Caco-2 (cell line): ENCODE data around the gene RHOG. TPM values are rescaled to one million over a fixed set of nuclear protein-coding genes. Genes with fewer than 3 reads are reported as not detected.
A peak's percentile ranks its signal among the peaks of the same experiment; 100 is the strongest.

Source experiments
- BruUV-seq: library from RNA; stranded (reverse); fragments of 400-500 nt; replicated peaks from 2 replicates; lab custom pipeline; 2021; lab: Mats Ljungman, UMichigan
- CTCF ChIA-PET: fragments of 300-600 bp; sonication (Branson Sonifier 250); formaldehyde crosslinking; loops from one replicate; lab custom pipeline; 2022; ENCODE audit warnings: antibody characterized with exemption; lab: Charles Lee
- POLR2A ChIA-PET: fragments of 300-600 bp; sonication (Branson Sonifier 250); formaldehyde crosslinking; loops from one replicate; lab custom pipeline; 2022; ENCODE audit warnings: antibody characterized with exemption; lab: Charles Lee
- DNase-seq, 2 experiments: peaks; one replicate each; pipeline versions ENCODE4 v3.0.0 to v3.0.0-alpha.2; 2020 to 2022
- H3K27me3 ChIP-seq: replicated peaks from 2 replicates; pipeline ENCODE4 v1.6.0; 2011; ENCODE audit warnings: low read length; ENCODE audit not compliant: control insufficient read depth, insufficient read depth
- H3K36me3 ChIP-seq: 2 replicates; pipeline ENCODE4 v1.5.1; 2011; ENCODE audit warnings: low read length; ENCODE audit not compliant: control insufficient read depth, insufficient read depth
- H3K4me1 ChIP-seq: fragments of 250-450 bp; sonication (Bioruptor Pico); 2 replicates; pipeline ENCODE4 v1.5.1; 2020; ENCODE audit warnings: mild to moderate bottlenecking
- H3K4me3 ChIP-seq: 2 replicates; pipeline ENCODE4 v1.5.1; 2011; ENCODE audit warnings: low read depth, mild to moderate bottlenecking, control low read depth, low read length
- H3K9me3 ChIP-seq: fragments of 250-450 bp; sonication (Bioruptor Pico); 2 replicates; pipeline ENCODE4 v1.5.1; 2020; ENCODE audit warnings: mild to moderate bottlenecking, moderate library complexity
- H3K27ac Mint-ChIP-seq: one replicate; pipeline ENCODE4 v1.8.0; 2022; ENCODE audit warnings: mixed read lengths; ENCODE audit not compliant: unreplicated experiment
- H3K27me3 Mint-ChIP-seq: one replicate; pipeline ENCODE4 v1.8.0; 2022; ENCODE audit warnings: mixed read lengths; ENCODE audit not compliant: insufficient read depth, unreplicated experiment
- H3K36me3 Mint-ChIP-seq: one replicate; pipeline ENCODE4 v1.8.0; 2022; ENCODE audit warnings: mild to moderate bottlenecking, mixed read lengths; ENCODE audit not compliant: insufficient read depth, unreplicated experiment
- H3K4me1 Mint-ChIP-seq: one replicate; pipeline ENCODE4 v1.8.0; 2022; ENCODE audit warnings: low read depth, mixed read lengths; ENCODE audit not compliant: unreplicated experiment
- H3K4me3 Mint-ChIP-seq: one replicate; pipeline ENCODE4 v1.8.0; 2022; ENCODE audit warnings: mild to moderate bottlenecking, moderate library complexity, mixed read lengths; ENCODE audit not compliant: unreplicated experiment
- H3K9me3 Mint-ChIP-seq: one replicate; pipeline ENCODE4 v1.8.0; 2022; ENCODE audit warnings: mixed read lengths; ENCODE audit not compliant: unreplicated experiment
- intact Hi-C: fragments of 100-400 bp; cut with micrococcal nuclease; formaldehyde crosslinking; loops from one replicate; pipeline ENCODE4 v1.10.0; 2022; ENCODE audit not compliant: unreplicated experiment
- total RNA-seq: library from RNA; stranded (reverse); gene quantifications from 2 replicates; pipeline ENCODE4 v1.2.3, GENCODE V29; 2022
- TF ChIP-seq, protein P1 (sequence below), 2 experiments: fragments of 200-600 bp in 1 of 2; IDR thresholded peaks; 1 replicate in 1 of 2; 2 replicates in 1 of 2; pipeline versions ENCODE4 v1.5.1 to v1.8.0; 2011 to 2022; ENCODE audit warnings: antibody characterized with exemption in 1 of 2, control low read depth in 1 of 2, inconsistent platforms in 1 of 2, low read depth in 1 of 2, low read length in 1 of 2, mild to moderate bottlenecking in 1 of 2, moderate library complexity in 1 of 2; ENCODE audit not compliant: insufficient read depth in 1 of 2, severe bottlenecking in 1 of 2, unreplicated experiment in 1 of 2

RHOG gene
- total RNA-seq, 1 experiment from 2014 or later, result 36.9 TPM

DNA sequence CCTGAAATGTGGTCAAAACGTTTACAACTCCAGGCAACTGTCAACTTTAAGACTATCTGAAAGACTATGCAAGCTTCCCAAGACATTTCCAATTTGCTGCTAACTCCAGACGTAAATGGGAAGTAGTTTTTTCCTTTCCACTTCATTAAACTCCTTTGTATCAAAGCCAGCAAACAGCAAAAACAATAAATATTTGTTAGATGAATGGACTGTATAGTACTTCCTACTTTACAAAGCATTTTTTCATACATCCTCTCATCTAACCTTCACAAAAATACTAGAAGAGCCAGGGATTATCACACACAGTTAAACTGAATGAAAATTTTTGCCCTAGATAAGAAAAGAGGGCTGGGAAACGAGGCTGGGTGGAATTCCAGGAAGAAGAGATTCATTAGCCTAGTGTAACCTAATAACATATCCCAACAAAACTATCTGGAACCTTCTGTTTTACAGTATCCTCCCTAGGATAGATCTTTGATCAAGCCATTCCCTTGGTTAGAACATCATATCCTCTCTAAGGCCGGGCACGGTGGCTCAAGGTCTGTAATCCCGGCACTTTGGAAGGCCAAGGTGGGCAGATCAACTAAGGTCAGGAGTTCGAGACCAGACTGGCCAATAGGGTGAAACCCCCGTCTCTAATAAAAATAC lies 53.9 kb downstream of the RHOG start:
- H3K36me3 Mint-ChIP-seq, result peaks cover 88% of the 10 kb centered on the region
- intact Hi-C loops, result no loop called here
- no peak for DNase-seq
- ChIA-PET CTCF (interaction anchor here (0.8 kb wide), 1 partner anchor 21 kb away, joined by 3 read pairs; no protein-coding TSS in a partner anchor), POLR2A (no interaction called here)
- H3K4me3 Mint-ChIP-seq, result no peak overlapping the region
- no peaks in the 10 kb centered on the region for H3K27me3 Mint-ChIP-seq
- H3K9me3 Mint-ChIP-seq, result no peaks in the 10 kb centered on the region
- TF ChIP-seq, protein P1, sequence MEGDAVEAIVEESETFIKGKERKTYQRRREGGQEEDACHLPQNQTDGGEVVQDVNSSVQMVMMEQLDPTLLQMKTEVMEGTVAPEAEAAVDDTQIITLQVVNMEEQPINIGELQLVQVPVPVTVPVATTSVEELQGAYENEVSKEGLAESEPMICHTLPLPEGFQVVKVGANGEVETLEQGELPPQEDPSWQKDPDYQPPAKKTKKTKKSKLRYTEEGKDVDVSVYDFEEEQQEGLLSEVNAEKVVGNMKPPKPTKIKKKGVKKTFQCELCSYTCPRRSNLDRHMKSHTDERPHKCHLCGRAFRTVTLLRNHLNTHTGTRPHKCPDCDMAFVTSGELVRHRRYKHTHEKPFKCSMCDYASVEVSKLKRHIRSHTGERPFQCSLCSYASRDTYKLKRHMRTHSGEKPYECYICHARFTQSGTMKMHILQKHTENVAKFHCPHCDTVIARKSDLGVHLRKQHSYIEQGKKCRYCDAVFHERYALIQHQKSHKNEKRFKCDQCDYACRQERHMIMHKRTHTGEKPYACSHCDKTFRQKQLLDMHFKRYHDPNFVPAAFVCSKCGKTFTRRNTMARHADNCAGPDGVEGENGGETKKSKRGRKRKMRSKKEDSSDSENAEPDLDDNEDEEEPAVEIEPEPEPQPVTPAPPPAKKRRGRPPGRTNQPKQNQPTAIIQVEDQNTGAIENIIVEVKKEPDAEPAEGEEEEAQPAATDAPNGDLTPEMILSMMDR (IDR thresholded peaks at IDR 0.05; ENCODE audit: insufficient read depth in 1 of 2, low read depth in 1 of 2, low read length in 1 of 2, severe bottlenecking in 1 of 2, unreplicated experiment in 1 of 2), result no peak
- no TSS peak for BruUV-seq
- Histone ChIP-seq H3K36me3 (no peaks in the 10 kb centered on the region; the same call in 1 of the 2 replicates), H3K4me3 (no peak overlapping the region), H3K27me3 (no peaks in the 10 kb centered on the region), H3K4me1 (0 out of 2 replicates have a peak, but pooled peaks cover 7% of the 10 kb centered on the region), H3K9me3 (no peaks in the 10 kb centered on the region)
- H3K4me1 Mint-ChIP-seq, result peaks cover 14% of the 10 kb centered on the region
- no peak overlapping the region for H3K27ac Mint-ChIP-seq

DNA sequence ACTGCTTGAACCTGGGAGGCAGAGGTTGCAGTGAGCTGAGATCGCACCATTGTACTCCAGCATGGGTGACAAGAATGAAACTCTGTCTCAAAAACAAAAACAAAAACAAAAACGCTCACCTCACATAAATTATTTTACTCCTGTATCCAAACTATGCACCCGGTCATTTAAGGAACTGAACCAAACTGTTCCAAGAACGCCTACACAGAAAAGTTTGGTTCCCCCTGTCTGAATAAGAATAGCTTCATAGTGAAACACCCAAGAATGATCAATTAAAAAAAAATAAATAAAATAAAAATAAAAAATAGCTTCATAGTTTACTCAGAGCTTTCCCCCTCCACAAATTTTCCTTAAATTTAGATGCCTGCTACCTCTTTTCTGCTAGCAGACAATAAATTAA lies 57.1 kb downstream of the RHOG start:
- BruUV-seq, result no TSS peak
- peak overlapping the region; percentile 54 for H3K27ac Mint-ChIP-seq
- H3K27me3 Mint-ChIP-seq, result no peaks in the 10 kb centered on the region
- H3K36me3 Mint-ChIP-seq, result peaks cover 90% of the 10 kb centered on the region
- DNase-seq, result no peak
- no peak overlapping the region for H3K4me3 Mint-ChIP-seq
- Histone ChIP-seq H3K27me3 (no peaks in the 10 kb centered on the region), H3K36me3 (peaks cover 4% of the 10 kb centered on the region; the same call in 1 of the 2 replicates), H3K9me3 (no peaks in the 10 kb centered on the region), H3K4me1 (0 out of 2 replicates have a peak, but pooled peaks cover 7% of the 10 kb centered on the region), H3K4me3 (no peak overlapping the region)
- peaks cover 14% of the 10 kb centered on the region for H3K4me1 Mint-ChIP-seq
- H3K9me3 Mint-ChIP-seq, result no peaks in the 10 kb centered on the region
- TF ChIP-seq, protein P1 (IDR thresholded peaks at IDR 0.05; ENCODE audit: insufficient read depth in 1 of 2, low read depth in 1 of 2, low read length in 1 of 2, severe bottlenecking in 1 of 2, unreplicated experiment in 1 of 2), result no peak
- ChIA-PET POLR2A (no interaction called here), CTCF (no interaction called here)
- intact Hi-C loops, result loop anchor here (2.0 kb wide), 1 partner anchor 13 kb away; the partner anchor contains the start of gene NUP98

DNA sequence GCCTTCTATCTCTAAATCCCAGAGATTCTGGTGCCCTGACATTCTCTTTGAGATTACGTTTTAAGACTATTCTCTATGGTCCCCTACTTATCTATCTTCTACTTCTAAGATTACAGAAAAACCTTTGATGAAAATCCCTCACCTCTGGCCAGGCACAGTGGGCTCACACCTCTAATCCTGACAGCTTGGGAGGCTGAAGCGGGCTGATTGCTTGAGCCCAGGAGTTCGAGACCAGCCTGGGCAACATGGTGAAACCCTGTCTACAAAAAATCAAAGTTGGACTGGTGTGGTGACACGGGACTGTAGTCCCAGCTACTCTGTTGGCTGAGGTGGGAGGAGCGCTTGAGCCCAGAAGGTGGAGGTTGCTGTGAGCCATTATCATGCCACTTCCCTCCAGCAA lies 57.8 kb downstream of the RHOG start:
- CTCF ChIA-PET, result interaction anchor here (0.6 kb wide), 1 partner anchor 26 kb away, joined by 3 read pairs; no protein-coding TSS in a partner anchor
- no TSS peak for BruUV-seq
- no peak overlapping the region for H3K4me3 ChIP-seq
- no peaks in the 10 kb centered on the region for H3K27me3 ChIP-seq
- 0 out of 2 replicates have a peak, but pooled peaks cover 6% of the 10 kb centered on the region for H3K4me1 ChIP-seq
- peaks cover 12% of the 10 kb centered on the region for H3K4me1 Mint-ChIP-seq
- POLR2A ChIA-PET, result no interaction called here
- H3K9me3 Mint-ChIP-seq, result no peaks in the 10 kb centered on the region
- H3K36me3 Mint-ChIP-seq, result peaks cover 90% of the 10 kb centered on the region
- peaks cover 4% of the 10 kb centered on the region; the same call in 1 of the 2 replicates for H3K36me3 ChIP-seq
- TF ChIP-seq, protein P1 (IDR thresholded peaks at IDR 0.05; ENCODE audit: insufficient read depth in 1 of 2, low read depth in 1 of 2, low read length in 1 of 2, severe bottlenecking in 1 of 2, unreplicated experiment in 1 of 2), result no peak
- intact Hi-C loops, result loop anchor here (2.0 kb wide), 1 partner anchor 14 kb away; the partner anchor contains the start of gene NUP98
- H3K4me3 Mint-ChIP-seq, result no peak overlapping the region
- no peaks in the 10 kb centered on the region for H3K27me3 Mint-ChIP-seq
- no peak for DNase-seq
- no peak overlapping the region for H3K27ac Mint-ChIP-seq
- H3K9me3 ChIP-seq, result no peaks in the 10 kb centered on the region
